Measurements from ENCODE around the gene DVL3. TPM values are rescaled to one million over a fixed set of nuclear protein-coding genes. Genes with fewer than 3 reads are reported as not detected.

DVL3 gene
- total RNA-seq, 1 donor from 2014 or later = 159 TPM

DNA sequence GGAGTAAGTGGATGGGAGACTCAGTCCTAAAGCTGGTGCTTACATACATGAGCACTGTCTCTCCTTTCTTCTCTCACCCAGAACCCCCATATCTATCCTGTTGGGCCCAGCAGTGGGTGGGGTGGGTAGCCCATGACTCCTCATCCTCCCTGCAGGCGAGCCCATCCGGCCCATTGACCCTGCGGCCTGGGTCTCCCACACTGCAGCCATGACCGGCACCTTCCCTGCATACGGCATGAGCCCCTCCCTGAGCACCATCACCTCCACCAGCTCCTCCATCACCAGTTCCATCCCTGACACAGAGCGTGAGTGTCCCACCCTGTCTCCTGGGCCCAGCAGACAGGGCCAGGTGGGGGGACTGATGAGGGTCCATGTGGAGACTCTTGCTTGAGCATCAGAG, 11.5 kb downstream of the DVL3 start:
- Mint-ChIP-seq H3K4me1 (peaks cover 15% of the 10 kb centered on the region), H3K27ac (no peak overlapping the region), H3K4me3 (no peak overlapping the region), H3K36me3 (peaks cover 21% of the 10 kb centered on the region), H3K27me3 (ENCODE audit: low read depth) (no peaks in the 10 kb centered on the region), H3K9me3 (no peaks in the 10 kb centered on the region)
- DNase-seq (ENCODE audit: low spot score in 2 of 2, unreplicated experiment in 2 of 2) = no peak
- TF ChIP-seq, protein P1, sequence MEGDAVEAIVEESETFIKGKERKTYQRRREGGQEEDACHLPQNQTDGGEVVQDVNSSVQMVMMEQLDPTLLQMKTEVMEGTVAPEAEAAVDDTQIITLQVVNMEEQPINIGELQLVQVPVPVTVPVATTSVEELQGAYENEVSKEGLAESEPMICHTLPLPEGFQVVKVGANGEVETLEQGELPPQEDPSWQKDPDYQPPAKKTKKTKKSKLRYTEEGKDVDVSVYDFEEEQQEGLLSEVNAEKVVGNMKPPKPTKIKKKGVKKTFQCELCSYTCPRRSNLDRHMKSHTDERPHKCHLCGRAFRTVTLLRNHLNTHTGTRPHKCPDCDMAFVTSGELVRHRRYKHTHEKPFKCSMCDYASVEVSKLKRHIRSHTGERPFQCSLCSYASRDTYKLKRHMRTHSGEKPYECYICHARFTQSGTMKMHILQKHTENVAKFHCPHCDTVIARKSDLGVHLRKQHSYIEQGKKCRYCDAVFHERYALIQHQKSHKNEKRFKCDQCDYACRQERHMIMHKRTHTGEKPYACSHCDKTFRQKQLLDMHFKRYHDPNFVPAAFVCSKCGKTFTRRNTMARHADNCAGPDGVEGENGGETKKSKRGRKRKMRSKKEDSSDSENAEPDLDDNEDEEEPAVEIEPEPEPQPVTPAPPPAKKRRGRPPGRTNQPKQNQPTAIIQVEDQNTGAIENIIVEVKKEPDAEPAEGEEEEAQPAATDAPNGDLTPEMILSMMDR (IDR thresholded peaks at IDR 0.05; ENCODE audit: unreplicated experiment) = no peak

GRCh38 chr3:184167786-184168185, 12.6 kb downstream of the DVL3 start:
- peak overlapping the region; percentile 97 for H3K27ac Mint-ChIP-seq
- H3K9me3 Mint-ChIP-seq = no peaks in the 10 kb centered on the region
- DNase-seq (ENCODE audit: low spot score in 2 of 2, unreplicated experiment in 2 of 2) = no peak
- H3K36me3 Mint-ChIP-seq = peaks cover 25% of the 10 kb centered on the region
- no peak overlapping the region for H3K4me3 Mint-ChIP-seq
- peaks cover 13% of the 10 kb centered on the region for H3K4me1 Mint-ChIP-seq
- TF ChIP-seq, protein P1 (IDR thresholded peaks at IDR 0.05; ENCODE audit: unreplicated experiment) = no peak
- H3K27me3 Mint-ChIP-seq (ENCODE audit: low read depth) = no peaks in the 10 kb centered on the region

- Mint-ChIP-seq H3K4me1 (peaks cover 13% of the 10 kb centered on the region), H3K36me3 (peaks cover 30% of the 10 kb centered on the region), H3K27ac (peak overlapping the region; percentile 97), H3K27me3 (ENCODE audit: low read depth) (no peaks in the 10 kb centered on the region), H3K9me3 (no peaks in the 10 kb centered on the region), H3K4me3 (no peak overlapping the region)
- TF ChIP-seq, protein P1 (IDR thresholded peaks at IDR 0.05; ENCODE audit: unreplicated experiment) = no peak
- peak in 1 of 2 experiments; percentile 64 for DNase-seq (ENCODE audit: low spot score in 2 of 2, unreplicated experiment in 2 of 2)
These were observed 13.4 kb downstream of the DVL3 start for GRCh38 chr3:184168363-184169120.

GRCh38 chr3:184169896-184170875, 15.0 kb downstream of the DVL3 start:
- H3K36me3 Mint-ChIP-seq = peaks cover 30% of the 10 kb centered on the region
- H3K27ac Mint-ChIP-seq = peak overlapping the region; percentile 56
- DNase-seq (ENCODE audit: low spot score in 2 of 2, unreplicated experiment in 2 of 2) = no peak

DNA sequence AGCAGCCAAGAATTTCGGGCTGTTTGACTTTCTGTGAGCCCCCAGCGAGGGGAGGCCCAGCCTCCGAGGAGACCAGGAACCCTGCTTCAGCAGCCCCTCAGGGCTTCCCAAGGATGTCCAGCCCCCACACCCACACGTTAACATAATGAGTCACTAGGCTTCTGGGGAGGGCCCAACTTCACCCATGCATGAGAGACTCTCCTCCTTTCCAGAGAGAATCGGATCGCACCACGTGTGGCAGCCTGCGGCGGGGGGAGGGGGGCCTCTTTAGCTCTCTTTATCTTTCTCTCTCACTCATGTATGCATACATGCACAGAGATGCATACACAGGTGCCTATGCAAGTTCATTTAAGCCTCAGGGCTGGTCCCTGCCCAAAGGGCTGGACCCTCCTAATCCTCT, 16.4 kb downstream of the DVL3 start:
- Mint-ChIP-seq H3K27me3 (ENCODE audit: low read depth) (no peaks in the 10 kb centered on the region), H3K4me1 (peaks cover 31% of the 10 kb centered on the region), H3K36me3 (peaks cover 27% of the 10 kb centered on the region), H3K4me3 (no peak overlapping the region), H3K27ac (peak overlapping the region; percentile 54), H3K9me3 (no peaks in the 10 kb centered on the region)
- no peak for DNase-seq (ENCODE audit: low spot score in 2 of 2, unreplicated experiment in 2 of 2)
- TF ChIP-seq, protein P1 (IDR thresholded peaks at IDR 0.05; ENCODE audit: unreplicated experiment) = no peak

More at GRCh38 chr3:184169896-184170875, 15.0 kb downstream of the DVL3 start:
- H3K9me3 Mint-ChIP-seq = no peaks in the 10 kb centered on the region
- no peaks in the 10 kb centered on the region for H3K27me3 Mint-ChIP-seq (ENCODE audit: low read depth)
- TF ChIP-seq, protein P1 (IDR thresholded peaks at IDR 0.05; ENCODE audit: unreplicated experiment) = no peak
- peaks cover 18% of the 10 kb centered on the region for H3K4me1 Mint-ChIP-seq
- no peak overlapping the region for H3K4me3 Mint-ChIP-seq

All from mesothelial cell of epicardium (in vitro differentiated cells).